Measurements from ENCODE around the gene SEZ6L2. TPM values are rescaled to one million over a fixed set of nuclear protein-coding genes. Genes with fewer than 3 reads are reported as not detected.

The SEZ6L2 gene
- total and polyA plus RNA-seq, 2 experiments from 2014 or later = 18.0 to 71.9 TPM

DNA sequence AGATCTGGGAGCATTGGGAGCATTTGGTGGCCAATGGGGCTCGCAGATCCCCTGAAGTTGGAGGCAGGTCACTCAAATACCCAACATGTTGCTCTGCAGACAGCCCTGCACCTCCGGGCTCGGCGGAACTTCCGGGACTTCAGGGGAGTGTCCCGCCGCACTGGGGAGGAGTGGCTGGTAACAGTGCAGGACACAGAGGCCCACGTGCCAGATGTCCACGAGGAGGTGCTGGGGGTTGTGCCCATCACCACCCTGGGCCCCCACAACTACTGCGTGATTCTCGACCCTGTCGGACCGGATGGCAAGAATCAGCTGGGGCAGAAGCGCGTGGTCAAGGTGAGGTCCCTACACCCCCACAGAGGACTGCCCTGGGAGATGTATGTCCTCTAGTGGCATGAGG, 62.7 kb downstream of the SEZ6L2 start (continued):
- TF ChIP-seq, protein P1, sequence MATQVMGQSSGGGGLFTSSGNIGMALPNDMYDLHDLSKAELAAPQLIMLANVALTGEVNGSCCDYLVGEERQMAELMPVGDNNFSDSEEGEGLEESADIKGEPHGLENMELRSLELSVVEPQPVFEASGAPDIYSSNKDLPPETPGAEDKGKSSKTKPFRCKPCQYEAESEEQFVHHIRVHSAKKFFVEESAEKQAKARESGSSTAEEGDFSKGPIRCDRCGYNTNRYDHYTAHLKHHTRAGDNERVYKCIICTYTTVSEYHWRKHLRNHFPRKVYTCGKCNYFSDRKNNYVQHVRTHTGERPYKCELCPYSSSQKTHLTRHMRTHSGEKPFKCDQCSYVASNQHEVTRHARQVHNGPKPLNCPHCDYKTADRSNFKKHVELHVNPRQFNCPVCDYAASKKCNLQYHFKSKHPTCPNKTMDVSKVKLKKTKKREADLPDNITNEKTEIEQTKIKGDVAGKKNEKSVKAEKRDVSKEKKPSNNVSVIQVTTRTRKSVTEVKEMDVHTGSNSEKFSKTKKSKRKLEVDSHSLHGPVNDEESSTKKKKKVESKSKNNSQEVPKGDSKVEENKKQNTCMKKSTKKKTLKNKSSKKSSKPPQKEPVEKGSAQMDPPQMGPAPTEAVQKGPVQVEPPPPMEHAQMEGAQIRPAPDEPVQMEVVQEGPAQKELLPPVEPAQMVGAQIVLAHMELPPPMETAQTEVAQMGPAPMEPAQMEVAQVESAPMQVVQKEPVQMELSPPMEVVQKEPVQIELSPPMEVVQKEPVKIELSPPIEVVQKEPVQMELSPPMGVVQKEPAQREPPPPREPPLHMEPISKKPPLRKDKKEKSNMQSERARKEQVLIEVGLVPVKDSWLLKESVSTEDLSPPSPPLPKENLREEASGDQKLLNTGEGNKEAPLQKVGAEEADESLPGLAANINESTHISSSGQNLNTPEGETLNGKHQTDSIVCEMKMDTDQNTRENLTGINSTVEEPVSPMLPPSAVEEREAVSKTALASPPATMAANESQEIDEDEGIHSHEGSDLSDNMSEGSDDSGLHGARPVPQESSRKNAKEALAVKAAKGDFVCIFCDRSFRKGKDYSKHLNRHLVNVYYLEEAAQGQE (IDR thresholded peaks at IDR 0.05; ENCODE audit: unreplicated experiment) = no peak

DNA sequence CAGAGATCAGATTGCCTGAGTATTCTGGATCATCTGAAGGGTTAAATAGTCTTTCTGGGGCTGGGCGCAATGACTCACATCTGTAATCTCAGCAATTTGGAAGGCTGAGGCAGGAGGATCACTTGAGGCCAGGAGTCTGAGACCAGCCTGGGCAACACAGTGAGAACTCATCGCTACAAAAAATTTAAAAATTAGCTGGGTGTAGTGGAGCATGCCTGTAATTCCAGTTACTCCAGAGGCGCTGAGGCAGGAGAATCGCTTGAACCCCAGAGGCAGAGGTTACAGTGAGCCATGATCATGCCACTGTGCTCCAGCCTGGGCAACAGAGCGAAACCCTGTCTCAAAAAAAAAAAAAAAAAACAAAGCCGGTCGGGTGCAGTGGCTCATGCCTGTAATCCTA, 63.4 kb downstream of the SEZ6L2 start:
- H3K9me2 ChIP-seq (ENCODE audit: insufficient read depth) = no peaks in the 10 kb centered on the region
- H3K27me3 Mint-ChIP-seq (ENCODE audit: insufficient read depth, low read depth, poor library complexity) = peaks cover 3% of the 10 kb centered on the region
- H3K27ac ChIP-seq (ENCODE audit: low read depth) = no peak overlapping the region
- no peak overlapping the region for H3K27ac Mint-ChIP-seq
- no peak overlapping the region for H2AFZ ChIP-seq
- H3K27me3 ChIP-seq (ENCODE audit: insufficient read depth) = no peaks in the 10 kb centered on the region
- H4K20me1 ChIP-seq (replicated peaks; ENCODE audit: insufficient read depth) = no peaks in the 10 kb centered on the region
- no peaks in the 10 kb centered on the region for H3K9me3 Mint-ChIP-seq
- H3K4me1 Mint-ChIP-seq = no peaks in the 10 kb centered on the region; the same call in 2 of the 3 replicates
- ATAC-seq (no peak), DNase-seq (ENCODE audit: low spot score) (no peak)
- no peaks in the 10 kb centered on the region for H3K79me2 ChIP-seq (replicated peaks; ENCODE audit: insufficient read depth)
- no peak overlapping the region for H3K4me3 ChIP-seq
- no peaks in the 10 kb centered on the region for H3K36me3 ChIP-seq (ENCODE audit: insufficient read depth)
- no peaks in the 10 kb centered on the region for H3K4me1 ChIP-seq (ENCODE audit: insufficient read depth)
- H3K4me2 ChIP-seq = no peak overlapping the region
- H3K36me3 Mint-ChIP-seq (ENCODE audit: low read depth) = no peaks in the 10 kb centered on the region
- no peaks in the 10 kb centered on the region for H3F3A ChIP-seq (replicated peaks; ENCODE audit: low read depth)
- TF ChIP-seq ZNF331 (CRISPR knock-in tag; IDR thresholded peaks at IDR 0.05; ENCODE audit: low read depth) = no peak
- TF ChIP-seq STAT1 (IDR thresholded peaks at IDR 0.05; ENCODE audit: unreplicated experiment) = no peak
- TF ChIP-seq, protein P2, sequence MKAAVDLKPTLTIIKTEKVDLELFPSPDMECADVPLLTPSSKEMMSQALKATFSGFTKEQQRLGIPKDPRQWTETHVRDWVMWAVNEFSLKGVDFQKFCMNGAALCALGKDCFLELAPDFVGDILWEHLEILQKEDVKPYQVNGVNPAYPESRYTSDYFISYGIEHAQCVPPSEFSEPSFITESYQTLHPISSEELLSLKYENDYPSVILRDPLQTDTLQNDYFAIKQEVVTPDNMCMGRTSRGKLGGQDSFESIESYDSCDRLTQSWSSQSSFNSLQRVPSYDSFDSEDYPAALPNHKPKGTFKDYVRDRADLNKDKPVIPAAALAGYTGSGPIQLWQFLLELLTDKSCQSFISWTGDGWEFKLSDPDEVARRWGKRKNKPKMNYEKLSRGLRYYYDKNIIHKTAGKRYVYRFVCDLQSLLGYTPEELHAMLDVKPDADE (IDR thresholded peaks at IDR 0.05) = no peak
- TF ChIP-seq, protein P3, sequence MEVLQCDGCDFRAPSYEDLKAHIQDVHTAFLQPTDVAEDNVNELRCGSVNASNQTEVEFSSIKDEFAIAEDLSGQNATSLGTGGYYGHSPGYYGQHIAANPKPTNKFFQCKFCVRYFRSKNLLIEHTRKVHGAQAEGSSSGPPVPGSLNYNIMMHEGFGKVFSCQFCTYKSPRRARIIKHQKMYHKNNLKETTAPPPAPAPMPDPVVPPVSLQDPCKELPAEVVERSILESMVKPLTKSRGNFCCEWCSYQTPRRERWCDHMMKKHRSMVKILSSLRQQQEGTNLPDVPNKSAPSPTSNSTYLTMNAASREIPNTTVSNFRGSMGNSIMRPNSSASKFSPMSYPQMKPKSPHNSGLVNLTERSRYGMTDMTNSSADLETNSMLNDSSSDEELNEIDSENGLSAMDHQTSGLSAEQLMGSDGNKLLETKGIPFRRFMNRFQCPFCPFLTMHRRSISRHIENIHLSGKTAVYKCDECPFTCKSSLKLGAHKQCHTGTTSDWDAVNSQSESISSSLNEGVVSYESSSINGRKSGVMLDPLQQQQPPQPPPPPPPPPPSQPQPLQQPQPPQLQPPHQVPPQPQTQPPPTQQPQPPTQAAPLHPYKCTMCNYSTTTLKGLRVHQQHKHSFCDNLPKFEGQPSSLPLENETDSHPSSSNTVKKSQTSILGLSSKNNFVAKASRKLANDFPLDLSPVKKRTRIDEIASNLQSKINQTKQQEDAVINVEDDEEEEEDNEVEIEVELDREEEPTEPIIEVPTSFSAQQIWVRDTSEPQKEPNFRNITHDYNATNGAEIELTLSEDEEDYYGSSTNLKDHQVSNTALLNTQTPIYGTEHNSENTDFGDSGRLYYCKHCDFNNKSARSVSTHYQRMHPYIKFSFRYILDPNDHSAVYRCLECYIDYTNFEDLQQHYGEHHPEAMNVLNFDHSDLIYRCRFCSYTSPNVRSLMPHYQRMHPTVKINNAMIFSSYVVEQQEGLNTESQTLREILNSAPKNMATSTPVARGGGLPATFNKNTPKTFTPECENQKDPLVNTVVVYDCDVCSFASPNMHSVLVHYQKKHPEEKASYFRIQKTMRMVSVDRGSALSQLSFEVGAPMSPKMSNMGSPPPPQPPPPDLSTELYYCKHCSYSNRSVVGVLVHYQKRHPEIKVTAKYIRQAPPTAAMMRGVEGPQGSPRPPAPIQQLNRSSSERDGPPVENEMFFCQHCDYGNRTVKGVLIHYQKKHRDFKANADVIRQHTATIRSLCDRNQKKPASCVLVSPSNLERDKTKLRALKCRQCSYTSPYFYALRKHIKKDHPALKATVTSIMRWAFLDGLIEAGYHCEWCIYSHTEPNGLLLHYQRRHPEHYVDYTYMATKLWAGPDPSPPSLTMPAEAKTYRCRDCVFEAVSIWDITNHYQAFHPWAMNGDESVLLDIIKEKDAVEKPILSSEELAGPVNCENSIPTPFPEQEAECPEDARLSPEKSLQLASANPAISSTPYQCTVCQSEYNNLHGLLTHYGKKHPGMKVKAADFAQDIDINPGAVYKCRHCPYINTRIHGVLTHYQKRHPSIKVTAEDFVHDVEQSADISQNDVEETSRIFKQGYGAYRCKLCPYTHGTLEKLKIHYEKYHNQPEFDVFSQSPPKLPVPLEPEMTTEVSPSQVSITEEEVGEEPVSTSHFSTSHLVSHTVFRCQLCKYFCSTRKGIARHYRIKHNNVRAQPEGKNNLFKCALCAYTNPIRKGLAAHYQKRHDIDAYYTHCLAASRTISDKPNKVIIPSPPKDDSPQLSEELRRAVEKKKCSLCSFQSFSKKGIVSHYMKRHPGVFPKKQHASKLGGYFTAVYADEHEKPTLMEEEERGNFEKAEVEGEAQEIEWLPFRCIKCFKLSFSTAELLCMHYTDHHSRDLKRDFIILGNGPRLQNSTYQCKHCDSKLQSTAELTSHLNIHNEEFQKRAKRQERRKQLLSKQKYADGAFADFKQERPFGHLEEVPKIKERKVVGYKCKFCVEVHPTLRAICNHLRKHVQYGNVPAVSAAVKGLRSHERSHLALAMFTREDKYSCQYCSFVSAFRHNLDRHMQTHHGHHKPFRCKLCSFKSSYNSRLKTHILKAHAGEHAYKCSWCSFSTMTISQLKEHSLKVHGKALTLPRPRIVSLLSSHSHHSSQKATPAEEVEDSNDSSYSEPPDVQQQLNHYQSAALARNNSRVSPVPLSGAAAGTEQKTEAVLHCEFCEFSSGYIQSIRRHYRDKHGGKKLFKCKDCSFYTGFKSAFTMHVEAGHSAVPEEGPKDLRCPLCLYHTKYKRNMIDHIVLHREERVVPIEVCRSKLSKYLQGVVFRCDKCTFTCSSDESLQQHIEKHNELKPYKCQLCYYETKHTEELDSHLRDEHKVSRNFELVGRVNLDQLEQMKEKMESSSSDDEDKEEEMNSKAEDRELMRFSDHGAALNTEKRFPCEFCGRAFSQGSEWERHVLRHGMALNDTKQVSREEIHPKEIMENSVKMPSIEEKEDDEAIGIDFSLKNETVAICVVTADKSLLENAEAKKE (CRISPR knock-in tag; IDR thresholded peaks at IDR 0.05) = no peak
- TF ChIP-seq CREB1 (CRISPR knock-in tag; IDR thresholded peaks at IDR 0.05; ENCODE audit: low read depth) = no peak
- no peak overlapping the region for H3K4me3 Mint-ChIP-seq

Data from GM23338 (cell line).